Measurements from ENCODE around the gene SGMS1.

SGMS1 gene

DNA sequence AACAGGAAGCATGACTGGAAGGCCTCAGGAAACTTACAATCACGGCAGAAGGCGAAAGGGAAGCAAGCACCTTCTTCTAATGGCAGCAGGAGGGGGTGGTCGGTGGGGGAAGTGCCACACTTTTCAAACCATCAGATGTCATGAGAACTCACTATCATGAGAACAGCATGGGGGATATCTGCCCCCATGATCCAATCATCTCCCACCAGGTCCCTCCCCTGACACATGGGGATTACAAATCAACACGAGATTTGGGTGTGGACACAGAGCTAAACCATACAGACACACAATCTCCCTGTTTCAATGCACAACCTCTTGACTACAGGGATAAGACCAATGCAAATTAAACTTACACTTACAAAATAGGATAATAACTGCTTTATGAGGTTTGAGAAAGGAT is 97.6 kb downstream of the SGMS1 start:
- H4K20me1 ChIP-seq (ENCODE audit: insufficient read depth), result no peaks in the 10 kb centered on the region
- H3K27ac ChIP-seq, result no peak overlapping the region
- H3K4me2 ChIP-seq, result no peak overlapping the region
- no peaks in the 10 kb centered on the region for H3K27me3 ChIP-seq (ENCODE audit: insufficient read depth, low read depth)
- no peaks in the 10 kb centered on the region for H3K4me1 ChIP-seq (ENCODE audit: low read depth, poor library complexity, severe bottlenecking)
- TF ChIP-seq, protein P1, sequence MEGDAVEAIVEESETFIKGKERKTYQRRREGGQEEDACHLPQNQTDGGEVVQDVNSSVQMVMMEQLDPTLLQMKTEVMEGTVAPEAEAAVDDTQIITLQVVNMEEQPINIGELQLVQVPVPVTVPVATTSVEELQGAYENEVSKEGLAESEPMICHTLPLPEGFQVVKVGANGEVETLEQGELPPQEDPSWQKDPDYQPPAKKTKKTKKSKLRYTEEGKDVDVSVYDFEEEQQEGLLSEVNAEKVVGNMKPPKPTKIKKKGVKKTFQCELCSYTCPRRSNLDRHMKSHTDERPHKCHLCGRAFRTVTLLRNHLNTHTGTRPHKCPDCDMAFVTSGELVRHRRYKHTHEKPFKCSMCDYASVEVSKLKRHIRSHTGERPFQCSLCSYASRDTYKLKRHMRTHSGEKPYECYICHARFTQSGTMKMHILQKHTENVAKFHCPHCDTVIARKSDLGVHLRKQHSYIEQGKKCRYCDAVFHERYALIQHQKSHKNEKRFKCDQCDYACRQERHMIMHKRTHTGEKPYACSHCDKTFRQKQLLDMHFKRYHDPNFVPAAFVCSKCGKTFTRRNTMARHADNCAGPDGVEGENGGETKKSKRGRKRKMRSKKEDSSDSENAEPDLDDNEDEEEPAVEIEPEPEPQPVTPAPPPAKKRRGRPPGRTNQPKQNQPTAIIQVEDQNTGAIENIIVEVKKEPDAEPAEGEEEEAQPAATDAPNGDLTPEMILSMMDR (conservative IDR thresholded peaks at IDR 0.05; ENCODE audit: low read depth, low read length), result no peak
- H3K4me3 ChIP-seq (IDR thresholded peaks at IDR 0.05; ENCODE audit: insufficient read depth, low read depth, low read length), result no peak overlapping the region
- H3K9ac ChIP-seq, result no peak overlapping the region
- H3K79me2 ChIP-seq (ENCODE audit: insufficient read depth, low read depth), result no peaks in the 10 kb centered on the region
- no peak overlapping the region for H2AFZ ChIP-seq (ENCODE audit: low read depth)
- no peaks in the 10 kb centered on the region for H3K36me3 ChIP-seq (ENCODE audit: insufficient read depth)

DNA sequence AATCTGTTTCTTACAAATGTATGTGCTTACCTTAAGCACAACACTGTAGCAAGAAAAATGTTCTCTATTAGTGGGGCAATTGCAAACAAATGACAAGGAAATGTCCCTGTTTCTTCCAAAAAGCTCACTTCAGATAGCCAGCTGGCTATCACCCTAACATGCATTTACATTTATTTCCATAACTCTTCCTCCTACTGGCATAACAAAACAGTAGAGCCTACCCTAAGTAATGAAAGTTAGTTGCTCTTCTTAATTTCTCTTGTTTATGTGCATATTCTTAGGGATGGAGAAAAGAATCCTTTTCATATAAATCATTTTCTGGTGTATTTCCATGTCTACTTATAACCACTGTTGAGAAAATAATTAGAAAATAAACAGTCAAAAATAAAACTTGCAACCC is 100.4 kb downstream of the SGMS1 start:
- H3K4me2 ChIP-seq, result no peak overlapping the region
- no peaks in the 10 kb centered on the region for H3K36me3 ChIP-seq (ENCODE audit: insufficient read depth)
- H3K27ac ChIP-seq, result no peak overlapping the region
- TF ChIP-seq, protein P1 (conservative IDR thresholded peaks at IDR 0.05; ENCODE audit: low read depth, low read length), result no peak
- H3K4me3 ChIP-seq (IDR thresholded peaks at IDR 0.05; ENCODE audit: insufficient read depth, low read depth, low read length), result no peak overlapping the region
- H3K4me1 ChIP-seq (ENCODE audit: low read depth, poor library complexity, severe bottlenecking), result no peaks in the 10 kb centered on the region
- H3K9ac ChIP-seq, result no peak overlapping the region
- H2AFZ ChIP-seq (ENCODE audit: low read depth), result no peak overlapping the region
- no peaks in the 10 kb centered on the region for H4K20me1 ChIP-seq (ENCODE audit: insufficient read depth)
- no peaks in the 10 kb centered on the region for H3K27me3 ChIP-seq (ENCODE audit: insufficient read depth, low read depth)
- no peaks in the 10 kb centered on the region for H3K79me2 ChIP-seq (ENCODE audit: insufficient read depth, low read depth)

DNA sequence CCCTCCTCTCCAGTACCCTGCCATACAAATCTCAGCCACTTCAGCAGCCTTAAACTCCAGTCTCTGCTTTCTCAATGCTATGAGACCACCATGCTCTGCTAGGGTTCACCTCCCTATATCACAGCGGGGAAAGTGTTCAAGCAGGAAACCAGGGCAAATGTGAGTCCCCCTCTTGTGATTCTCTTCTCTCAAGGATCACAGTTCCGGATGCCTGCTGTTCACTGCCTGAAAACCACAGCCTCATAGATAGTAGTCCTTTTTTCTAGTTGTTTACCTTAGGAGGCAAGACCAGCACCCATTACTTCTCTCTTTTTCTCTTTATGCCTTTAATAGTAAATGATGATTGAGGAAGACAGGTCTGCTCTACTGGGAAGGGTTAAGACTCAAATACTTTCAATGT is 100.8 kb downstream of the SGMS1 start:
- Histone ChIP-seq H3K27ac (no peak overlapping the region), H3K4me2 (no peak overlapping the region)

DNA sequence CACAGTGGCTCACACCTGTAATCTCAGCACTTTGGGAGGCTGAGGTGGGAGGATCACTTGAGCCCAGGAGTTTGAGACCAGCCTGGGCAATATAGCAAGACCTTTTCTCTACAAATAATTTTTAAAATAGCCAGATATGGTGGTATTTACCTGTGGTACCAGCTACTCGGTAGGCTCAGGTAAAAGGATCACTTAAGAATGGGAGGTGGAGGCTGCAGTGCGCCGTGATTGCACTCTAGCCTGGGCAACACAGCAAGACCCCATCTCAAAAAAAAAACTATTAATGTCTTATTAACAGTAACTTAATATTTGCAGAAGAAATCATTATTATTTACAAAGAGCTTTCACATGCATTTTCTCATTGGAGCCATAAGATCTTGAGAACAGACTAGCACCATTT is 103.6 kb downstream of the SGMS1 start:
- H3K79me2 ChIP-seq (ENCODE audit: insufficient read depth, low read depth), result no peaks in the 10 kb centered on the region
- no peak overlapping the region for H3K4me2 ChIP-seq
- no peak overlapping the region for H3K9ac ChIP-seq
- no peak overlapping the region for H2AFZ ChIP-seq (ENCODE audit: low read depth)
- no peaks in the 10 kb centered on the region for H4K20me1 ChIP-seq (ENCODE audit: insufficient read depth)
- H3K27me3 ChIP-seq (ENCODE audit: insufficient read depth, low read depth), result no peaks in the 10 kb centered on the region
- H3K27ac ChIP-seq, result no peak overlapping the region
- TF ChIP-seq, protein P1 (conservative IDR thresholded peaks at IDR 0.05; ENCODE audit: low read depth, low read length), result no peak
- no peaks in the 10 kb centered on the region for H3K4me1 ChIP-seq (ENCODE audit: low read depth, poor library complexity, severe bottlenecking)
- no peaks in the 10 kb centered on the region for H3K36me3 ChIP-seq (ENCODE audit: insufficient read depth)
- no peak overlapping the region for H3K4me3 ChIP-seq (IDR thresholded peaks at IDR 0.05; ENCODE audit: insufficient read depth, low read depth, low read length)

More for the DNA sequence above, 100.8 kb downstream of the SGMS1 start:
- Histone ChIP-seq H3K4me1 (ENCODE audit: low read depth, poor library complexity, severe bottlenecking) (no peaks in the 10 kb centered on the region), H3K4me3 (IDR thresholded peaks at IDR 0.05; ENCODE audit: insufficient read depth, low read depth, low read length) (no peak overlapping the region), H3K9ac (no peak overlapping the region), H4K20me1 (ENCODE audit: insufficient read depth) (no peaks in the 10 kb centered on the region), H3K27me3 (ENCODE audit: insufficient read depth, low read depth) (no peaks in the 10 kb centered on the region), H2AFZ (ENCODE audit: low read depth) (no peak overlapping the region), H3K36me3 (ENCODE audit: insufficient read depth) (no peaks in the 10 kb centered on the region), H3K79me2 (ENCODE audit: insufficient read depth, low read depth) (no peaks in the 10 kb centered on the region)
- TF ChIP-seq, protein P1 (conservative IDR thresholded peaks at IDR 0.05; ENCODE audit: low read depth, low read length), result no peak

All from KMS-11 (cell line).